Hepatocyte (in vitro differentiated cells): Measurements from ENCODE around the gene LRFN4. TPM values are rescaled to one million over a fixed set of nuclear protein-coding genes. Genes with fewer than 3 reads are reported as not detected.

Experiments
- DNase-seq: peaks from one replicate; pipeline ENCODE4 v3.0.0-alpha.2; 2016; ENCODE audit warnings: low spot score
- H2AFZ ChIP-seq: fragments of 200-600 bp; sonication (generic); 2 replicates; pipeline ENCODE4 v1.6.0; 2016; ENCODE audit warnings: antibody characterized with exemption, mild to moderate bottlenecking
- H3K27ac ChIP-seq: fragments of 200-600 bp; sonication (generic); 2 replicates; pipeline ENCODE4 v1.5.1; 2016; ENCODE audit warnings: mild to moderate bottlenecking
- H3K27me3 ChIP-seq: fragments of 200-600 bp; sonication (generic); 2 replicates; pipeline ENCODE4 v1.6.1; 2016
- H3K36me3 ChIP-seq: fragments of 200-600 bp; sonication (generic); replicated peaks from 2 replicates; pipeline ENCODE4 v1.5.1; 2016; ENCODE audit warnings: low read depth; ENCODE audit not compliant: insufficient read depth
- H3K4me1 ChIP-seq: fragments of 200-600 bp; sonication (generic); 2 replicates; pipeline ENCODE4 v1.5.1; 2016; ENCODE audit warnings: mild to moderate bottlenecking, moderate library complexity; ENCODE audit not compliant: insufficient read depth
- H3K4me2 ChIP-seq: fragments of 200-600 bp; sonication (generic); 2 replicates; pipeline ENCODE4 v1.6.0; 2016
- H3K4me3 ChIP-seq: fragments of 200-600 bp; sonication (generic); 2 replicates; pipeline ENCODE4 v1.5.1; 2016; ENCODE audit warnings: mild to moderate bottlenecking
- H3K79me2 ChIP-seq: fragments of 200-600 bp; sonication (generic); 2 replicates; pipeline ENCODE4 v1.6.0; 2017; ENCODE audit warnings: mild to moderate bottlenecking
- H3K9me2 ChIP-seq: fragments of 200-600 bp; sonication (generic); replicated peaks from 2 replicates; pipeline ENCODE4 v1.6.0; 2017; ENCODE audit warnings: mild to moderate bottlenecking; ENCODE audit not compliant: insufficient read depth
- H3K9me3 ChIP-seq: fragments of 200-600 bp; sonication (generic); 2 replicates; pipeline ENCODE4 v1.5.1; 2016; ENCODE audit warnings: low read depth, mild to moderate bottlenecking
- H4K20me1 ChIP-seq: fragments of 200-600 bp; sonication (generic); 2 replicates; pipeline ENCODE4 v1.6.0; 2016; ENCODE audit warnings: mild to moderate bottlenecking; ENCODE audit not compliant: insufficient read depth, poor library complexity, severe bottlenecking
- EZH2 ChIP-seq: fragments of 200-600 bp; sonication (generic); IDR thresholded peaks from 2 replicates; pipeline ENCODE4 v1.6.1; 2016; ENCODE audit warnings: antibody characterized with exemption, mild to moderate bottlenecking, borderline replicate concordance
- EZH2phosphoT487 ChIP-seq: fragments of 200-600 bp; sonication (generic); IDR thresholded peaks from one replicate; pipeline ENCODE4 v1.6.1; 2018; ENCODE audit warnings: antibody characterized with exemption, mild to moderate bottlenecking, low read depth, moderate library complexity; ENCODE audit not compliant: unreplicated experiment, severe bottlenecking
- WGBS: methylation state at CpG from one replicate; pipeline ENCODE4 v1.1.6; 2016; ENCODE audit warnings: low lambda C conversion rate; ENCODE audit errors: missing lambda C conversion rate; 5-methylcytosine and 5-hydroxymethylcytosine counted together
- polyA plus RNA-seq: library from polyadenylated mRNA; unstranded; fragments of >200 nt; fragmentation: Nextera tagmentation; extraction: Ambion mirVana; gene quantifications from 2 replicates; pipeline ENCODE4 v1.2.1, GENCODE V29; 2016
- total RNA-seq: library from RNA; depleted of rRNA; stranded (reverse); fragments of >200 nt; gene quantifications from 2 replicates; pipeline ENCODE4 v1.2.3, GENCODE V29; 2014
- TF ChIP-seq, protein P1 (sequence below): fragments of 200-600 bp; sonication (generic); IDR thresholded peaks from 2 replicates; pipeline ENCODE4 v1.5.1; 2016; ENCODE audit warnings: antibody characterized with exemption, mild to moderate bottlenecking; ENCODE audit not compliant: poor library complexity

The LRFN4 gene
- total and polyA plus RNA-seq, 2 experiments from 2014 or later, result 15.8 to 30.2 TPM

DNA sequence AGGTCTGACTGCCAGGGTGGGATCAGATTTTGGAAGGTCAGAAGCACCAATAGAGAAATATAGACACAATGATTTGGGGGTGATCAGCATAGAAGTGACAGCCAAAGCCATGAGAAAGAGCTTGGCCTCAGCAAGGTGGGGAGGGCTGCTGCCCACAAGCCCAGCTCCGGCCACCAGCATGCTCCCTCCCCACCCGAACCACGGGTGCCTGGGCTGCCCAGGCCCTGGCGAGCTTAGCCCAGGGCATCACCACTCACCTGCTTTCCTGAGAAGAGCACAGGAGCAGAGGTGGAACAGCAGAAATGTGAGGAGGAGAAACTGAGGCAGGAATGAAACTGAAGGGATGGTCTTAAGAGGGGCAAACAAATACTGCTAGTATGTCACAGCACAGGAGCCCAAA lies 48.8 kb downstream of the LRFN4 start:
- no peak for DNase-seq
- Histone ChIP-seq H3K9me2 (no peaks in the 10 kb centered on the region), H4K20me1 (no peaks in the 10 kb centered on the region), H3K36me3 (no peaks in the 10 kb centered on the region), H3K4me1 (peaks cover 22% of the 10 kb centered on the region), H3K27me3 (no peaks in the 10 kb centered on the region), H3K79me2 (peaks cover 11% of the 10 kb centered on the region), H3K27ac (peak overlapping the region; percentile 86), H3K4me2 (peak overlapping the region; percentile 21), H3K9me3 (no peaks in the 10 kb centered on the region), H3K4me3 (no peak overlapping the region), H2AFZ (no peak overlapping the region)
- TF ChIP-seq, protein P1, sequence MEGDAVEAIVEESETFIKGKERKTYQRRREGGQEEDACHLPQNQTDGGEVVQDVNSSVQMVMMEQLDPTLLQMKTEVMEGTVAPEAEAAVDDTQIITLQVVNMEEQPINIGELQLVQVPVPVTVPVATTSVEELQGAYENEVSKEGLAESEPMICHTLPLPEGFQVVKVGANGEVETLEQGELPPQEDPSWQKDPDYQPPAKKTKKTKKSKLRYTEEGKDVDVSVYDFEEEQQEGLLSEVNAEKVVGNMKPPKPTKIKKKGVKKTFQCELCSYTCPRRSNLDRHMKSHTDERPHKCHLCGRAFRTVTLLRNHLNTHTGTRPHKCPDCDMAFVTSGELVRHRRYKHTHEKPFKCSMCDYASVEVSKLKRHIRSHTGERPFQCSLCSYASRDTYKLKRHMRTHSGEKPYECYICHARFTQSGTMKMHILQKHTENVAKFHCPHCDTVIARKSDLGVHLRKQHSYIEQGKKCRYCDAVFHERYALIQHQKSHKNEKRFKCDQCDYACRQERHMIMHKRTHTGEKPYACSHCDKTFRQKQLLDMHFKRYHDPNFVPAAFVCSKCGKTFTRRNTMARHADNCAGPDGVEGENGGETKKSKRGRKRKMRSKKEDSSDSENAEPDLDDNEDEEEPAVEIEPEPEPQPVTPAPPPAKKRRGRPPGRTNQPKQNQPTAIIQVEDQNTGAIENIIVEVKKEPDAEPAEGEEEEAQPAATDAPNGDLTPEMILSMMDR, result no peak
- TF ChIP-seq EZH2phosphoT487, result no peak
- 87% methylated on average over 4 of the region's 4 CpGs for WGBS

DNA sequence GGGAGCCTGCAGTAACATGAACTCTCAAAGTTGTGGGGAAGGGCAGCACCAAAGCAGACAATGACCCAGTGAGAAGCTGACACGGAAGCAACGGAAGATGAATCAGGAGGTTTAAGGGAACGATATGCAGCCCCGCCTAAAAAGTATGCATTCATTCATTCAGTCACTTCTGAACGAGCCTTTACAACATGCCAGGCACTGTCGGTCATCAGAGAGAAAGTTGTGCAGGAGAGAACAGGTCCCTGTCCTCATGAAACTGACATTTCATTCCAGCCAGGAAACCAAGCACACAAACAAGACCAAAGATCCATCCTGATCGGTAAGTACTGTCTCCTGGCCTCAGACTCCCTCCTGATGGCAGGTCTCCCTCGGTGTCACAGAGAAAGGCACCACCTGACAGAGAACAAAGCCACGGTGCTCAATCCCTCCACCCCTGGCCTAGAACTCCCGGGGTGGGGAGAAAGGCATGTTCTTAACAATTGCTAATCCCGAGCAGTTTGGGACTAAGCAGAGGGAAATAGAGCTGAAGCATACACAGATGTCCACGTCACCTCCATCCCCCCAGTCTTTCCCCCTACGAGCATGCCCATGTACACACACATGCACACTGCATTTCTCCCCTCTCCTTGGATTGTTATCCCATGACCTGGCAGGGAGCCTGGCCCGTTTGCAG lies 49.3 kb downstream of the LRFN4 start:
- Histone ChIP-seq H3K36me3 (no peaks in the 10 kb centered on the region), H3K27me3 (no peaks in the 10 kb centered on the region), H4K20me1 (no peaks in the 10 kb centered on the region), H3K9me2 (no peaks in the 10 kb centered on the region), H2AFZ (no peak overlapping the region), H3K4me1 (peaks cover 22% of the 10 kb centered on the region), H3K79me2 (peaks cover 11% of the 10 kb centered on the region), H3K4me2 (peak overlapping the region; percentile 21), H3K4me3 (no peak overlapping the region), H3K27ac (peak overlapping the region; percentile 86), H3K9me3 (no peaks in the 10 kb centered on the region)
- 60% methylated on average over 14 of the region's 14 CpGs for WGBS
- no peak for TF ChIP-seq EZH2
- TF ChIP-seq EZH2phosphoT487, result no peak
- TF ChIP-seq, protein P1, result no peak
- DNase-seq, result no peak

DNA sequence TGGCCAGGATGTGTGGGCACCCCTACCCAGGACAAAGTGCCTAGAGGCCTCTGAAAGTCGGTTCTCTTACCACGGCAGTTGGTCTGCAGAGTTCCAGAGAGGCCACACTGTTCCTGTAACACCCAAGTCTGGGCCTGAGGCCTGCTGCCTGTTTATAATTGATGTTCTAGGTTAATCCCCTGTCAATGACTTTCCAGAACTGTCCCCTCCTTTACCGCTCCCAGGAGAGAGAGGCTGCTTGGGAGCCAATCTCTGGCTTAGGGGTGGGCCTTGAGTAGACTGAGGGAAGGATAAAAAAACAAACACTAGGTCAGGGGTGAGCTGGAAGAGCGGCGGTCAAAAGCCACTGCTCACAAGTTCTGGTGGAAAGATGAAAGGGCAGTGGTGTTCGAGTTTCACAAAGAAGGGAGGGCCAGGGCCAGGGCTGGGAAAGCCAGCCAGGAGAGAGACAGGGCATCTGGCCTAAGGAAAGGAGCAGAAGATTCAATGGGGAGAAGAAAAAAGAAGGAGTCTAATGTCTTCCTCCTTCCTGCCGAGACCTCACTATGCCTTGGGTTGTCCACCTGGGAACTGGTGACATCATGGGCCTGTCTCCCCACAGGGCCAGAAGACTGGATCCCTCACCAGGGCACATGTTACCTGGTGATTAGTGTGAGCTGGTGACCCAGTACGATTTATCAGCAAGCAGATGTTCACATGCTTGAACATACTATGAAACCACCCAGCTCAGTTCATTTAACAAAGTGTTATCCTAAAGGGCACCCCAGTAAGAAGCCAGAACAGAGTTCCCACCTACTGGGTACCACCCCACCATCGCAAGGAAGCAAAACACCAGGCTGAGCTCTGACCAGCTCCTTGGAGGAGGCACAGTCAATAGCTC lies 51.1 kb downstream of the LRFN4 start:
- Histone ChIP-seq H3K9me3 (no peaks in the 10 kb centered on the region), H3K4me3 (no peak overlapping the region), H3K4me2 (peak overlapping the region; percentile 21), H3K27me3 (no peaks in the 10 kb centered on the region), H3K9me2 (no peaks in the 10 kb centered on the region), H3K27ac (peak overlapping the region; percentile 71), H3K4me1 (peaks cover 22% of the 10 kb centered on the region), H2AFZ (no peak overlapping the region), H3K36me3 (no peaks in the 10 kb centered on the region), H4K20me1 (no peaks in the 10 kb centered on the region), H3K79me2 (peaks cover 11% of the 10 kb centered on the region)
- DNase-seq, result no peak
- 70% methylated on average over 9 of the region's 9 CpGs for WGBS
- TF ChIP-seq EZH2phosphoT487 (no peak), EZH2 (no peak)
- TF ChIP-seq, protein P1, result no peak
